Measurements from ENCODE around the gene CRELD2. TPM values are rescaled to one million over a fixed set of nuclear protein-coding genes. Genes with fewer than 3 reads are reported as not detected.

CRELD2 gene
- total and polyA plus RNA-seq, 2 of the 4 experiments (the other 2 are of a cell fraction) = 36.2 to 70.7 TPM

GRCh38 chr22:49909476-49910205 lies 8.8 kb upstream of the CRELD2 start:
- Histone ChIP-seq H3K9ac (ENCODE audit: low read depth, low read length) (no peak overlapping the region), H2BK120ac (ENCODE audit: low read depth, low read length) (no peak overlapping the region), H3K23ac (ENCODE audit: low read depth, low read length) (no peak overlapping the region), H3K27ac (ENCODE audit: insufficient read depth, low read length) (no peak overlapping the region), H2BK20ac (ENCODE audit: low read depth, low read length) (no peak overlapping the region), H3K79me1 (ENCODE audit: low read depth in 1 of 2, low read length in 2 of 2) (peaks cover 0 to 10% of the 10 kb centered on the region in 2 experiments; a peak in 1 of 4 replicates), H3K4me2 (ENCODE audit: low read depth, low read length) (no peak overlapping the region), H4K8ac (ENCODE audit: low read depth in 2 of 2, low read length in 2 of 2) (no peak overlapping the region), H2AFZ (replicated peaks; ENCODE audit: low read length, poor library complexity) (no peak overlapping the region), H3K27me3 (ENCODE audit: control insufficient read depth, insufficient read depth, low read length) (no peaks in the 10 kb centered on the region), H3K36me3 (ENCODE audit: control insufficient read depth, insufficient read depth, low read length) (peaks cover 32% of the 10 kb centered on the region), H2BK15ac (ENCODE audit: low read depth, low read length) (no peak overlapping the region), H3K56ac (ENCODE audit: extremely low read depth, insufficient read depth, low read length) (no peak overlapping the region), H2BK5ac (ENCODE audit: low read depth, low read length, poor library complexity, severe bottlenecking) (no peak overlapping the region), H4K91ac (ENCODE audit: insufficient read depth, low read depth, low read length) (no peak overlapping the region), H3K14ac (replicated peaks; ENCODE audit: low read depth, low read length) (no peak overlapping the region), H3K4me1 (ENCODE audit: control insufficient read depth, insufficient read depth, low read length) (no peaks in the 10 kb centered on the region), H3K4ac (ENCODE audit: low read depth, low read length) (no peak overlapping the region), H3K9me3 (ENCODE audit: control insufficient read depth, insufficient read depth, low read length) (no peaks in the 10 kb centered on the region), H3K9me1 (ENCODE audit: insufficient read depth, low read length) (no peaks in the 10 kb centered on the region), H4K5ac (ENCODE audit: low read depth, low read length) (no peak overlapping the region), H2AK9ac (replicated peaks; ENCODE audit: low read depth, low read length, poor library complexity) (no peak overlapping the region), H2AK5ac (ENCODE audit: low read depth, low read length) (no peak overlapping the region), H3K4me3 (ENCODE audit: insufficient read depth, low read depth, low read length) (no peak overlapping the region), H4K20me1 (ENCODE audit: insufficient read depth, low read length) (no peaks in the 10 kb centered on the region), H3K18ac (ENCODE audit: low read depth, low read length) (no peak overlapping the region)
- no peak for DNase-seq
- TF ChIP-seq POLR2A (IDR thresholded peaks at IDR 0.05; ENCODE audit: low read depth, low read length) (no peak), ELK1 (IDR thresholded peaks at IDR 0.05; ENCODE audit: borderline replicate concordance, low read depth, low read length) (no peak), MXI1 (IDR thresholded peaks at IDR 0.05; ENCODE audit: borderline replicate concordance, low read depth, low read length) (no peak), MAZ (IDR thresholded peaks at IDR 0.05; ENCODE audit: borderline replicate concordance, low read depth, low read length) (no peak), CHD1 (IDR thresholded peaks at IDR 0.05; ENCODE audit: low read depth, low read length) (no peak), MAFK (IDR thresholded peaks at IDR 0.05; ENCODE audit: low read depth, low read length) (no peak), SMC3 (IDR thresholded peaks at IDR 0.05; ENCODE audit: low read depth, low read length) (no peak), CTCF (conservative IDR thresholded peaks at IDR 0.05; ENCODE audit: low read depth, low read length) (no peak), RCOR1 (IDR thresholded peaks at IDR 0.05; ENCODE audit: insufficient replicate concordance, low read length) (no peak), RAD21 (IDR thresholded peaks at IDR 0.05; ENCODE audit: low read length) (no peak), RFX5 (IDR thresholded peaks at IDR 0.05; ENCODE audit: low read depth, low read length) (no peak), NFE2L2 (IDR thresholded peaks at IDR 0.05; ENCODE audit: low read depth, low read length) (no peak), BHLHE40 (IDR thresholded peaks at IDR 0.05; ENCODE audit: low read depth, low read length) (no peak)
- TF ChIP-seq, protein P1, sequence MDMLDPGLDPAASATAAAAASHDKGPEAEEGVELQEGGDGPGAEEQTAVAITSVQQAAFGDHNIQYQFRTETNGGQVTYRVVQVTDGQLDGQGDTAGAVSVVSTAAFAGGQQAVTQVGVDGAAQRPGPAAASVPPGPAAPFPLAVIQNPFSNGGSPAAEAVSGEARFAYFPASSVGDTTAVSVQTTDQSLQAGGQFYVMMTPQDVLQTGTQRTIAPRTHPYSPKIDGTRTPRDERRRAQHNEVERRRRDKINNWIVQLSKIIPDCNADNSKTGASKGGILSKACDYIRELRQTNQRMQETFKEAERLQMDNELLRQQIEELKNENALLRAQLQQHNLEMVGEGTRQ (IDR thresholded peaks at IDR 0.05; ENCODE audit: low read depth, low read length) = no peak
- BruUV-seq (replicated peaks) = no TSS peak
- ChIA-PET POLR2A (ENCODE audit: unreplicated experiment) (no interaction called here), CTCF (no interaction called here)
- 91% methylated on average over 5 of the region's 23 CpGs; no CpG with 5 or more reads in 1 of the 2 experiments for WGBS, 2 experiments (ENCODE audit: extremely low coverage in 2 of 2, insufficient read length in 1 of 2)
- in situ Hi-C loops (cut with MboI; ENCODE audit: low sequenced_read_pairs) (loop anchor here (10.0 to 25.0 kb wide), 2 partner anchors 45 to 97 kb away; no protein-coding TSS in a partner anchor), intact Hi-C loops (cut with micrococcal nuclease) (no loop called here), dilution Hi-C loops (cut with HindIII; ENCODE audit: low sequenced_read_pairs, unreplicated experiment) (no loop called here)
- ATAC-seq (ENCODE audit: low read depth) = no peak

All from IMR-90 (cell line).